PFSK-1 (cell line): ENCODE data around the gene NUDCD3.

Experiments used
- POLR2AphosphoS5 ChIP-seq: IDR thresholded peaks from 2 replicates; pipeline ENCODE4 v1.6.1; 2012; ENCODE audit warnings: low read depth, mild to moderate bottlenecking, control low read depth, low read length, moderate library complexity
- REST ChIP-seq, 2 experiments: IDR thresholded peaks; 2 replicates each; pipeline versions ENCODE4 v1.6.1 to v1.8.0; 2011 to 2012; ENCODE audit warnings: low read depth in 2 of 2, low read length in 2 of 2, control low read depth in 1 of 2, inconsistent platforms in 1 of 2, mild to moderate bottlenecking in 1 of 2, moderate library complexity in 1 of 2; ENCODE audit not compliant: insufficient read depth in 1 of 2
- TAF1 ChIP-seq: IDR thresholded peaks from 2 replicates; pipeline ENCODE4 v1.6.1; 2012; ENCODE audit warnings: low read length, control low read depth, borderline replicate concordance; ENCODE audit not compliant: insufficient read depth

- TF ChIP-seq POLR2AphosphoS5 (no peak), TAF1 (no peak), REST (IDR thresholded peaks at IDR 0.05; ENCODE audit: insufficient read depth in 1 of 2, low read depth in 2 of 2, low read length in 2 of 2) (no peak)
These were observed 12.5 kb downstream of the NUDCD3 start for GRCh38 chr7:44477938-44478337.
